Tibial artery (tissue), 4 donors: ENCODE data around the gene RNF34.

Source experiments
- DNase-seq, 2 donors: peaks; one replicate each; pipeline ENCODE4 v3.0.0-alpha.2; 2019
- H3K27ac ChIP-seq, 2 donors: fragments of 200-600 bp; sonication (generic) in 1 of 2; 1 replicate in 1 of 2; 2 replicates in 1 of 2; pipeline ENCODE4 v1.5.1; 2018 to 2019; ENCODE audit warnings: mild to moderate bottlenecking in 1 of 2
- H3K27me3 ChIP-seq, 2 donors: fragments of 200-600 bp; sonication (generic) in 1 of 2; one replicate each; pipeline versions ENCODE4 v1.5.1 to v1.6.0; 2016 to 2019
- H3K36me3 ChIP-seq, 3 donors: fragments of 200-600 bp; sonication (generic) in 2 of 3; one replicate each; pipeline ENCODE4 v1.5.1; 2016 to 2019; ENCODE audit warnings: mild to moderate bottlenecking in 2 of 3
- H3K4me1 ChIP-seq, 4 donors: fragments of 200-600 bp; sonication (generic) in 2 of 4; 1 replicate in 3 of 4; 2 replicates in 1 of 4; pipeline ENCODE4 v1.5.1; 2016 to 2019
- H3K4me3 ChIP-seq, 2 donors: fragments of 200-600 bp; sonication (generic) in 1 of 2; 1 replicate in 1 of 2; 2 replicates in 1 of 2; pipeline ENCODE4 v1.5.1; 2018 to 2019; ENCODE audit warnings: mild to moderate bottlenecking in 2 of 2
- H3K9me3 ChIP-seq, 3 donors: fragments of 200-600 bp; sonication (generic) in 1 of 3; one replicate each; pipeline ENCODE4 v1.5.1; 2016 to 2019
- intact Hi-C: fragments of 100-400 bp; cut with DNase I; formaldehyde crosslinking; loops from one replicate; pipeline ENCODE4 v1.15.0; 2023; ENCODE audit warnings: low total_unique reads
- TF ChIP-seq, protein P1 (sequence below), 2 experiments: fragments of 200-600 bp in 1 of 2; fragments of 450-650 bp in 1 of 2; IDR thresholded peaks; one replicate each; pipeline ENCODE4 v1.5.1; 2017 to 2019; ENCODE audit warnings: antibody characterized with exemption in 2 of 2, mild to moderate bottlenecking in 1 of 2, moderate library complexity in 1 of 2

The RNF34 gene

DNA sequence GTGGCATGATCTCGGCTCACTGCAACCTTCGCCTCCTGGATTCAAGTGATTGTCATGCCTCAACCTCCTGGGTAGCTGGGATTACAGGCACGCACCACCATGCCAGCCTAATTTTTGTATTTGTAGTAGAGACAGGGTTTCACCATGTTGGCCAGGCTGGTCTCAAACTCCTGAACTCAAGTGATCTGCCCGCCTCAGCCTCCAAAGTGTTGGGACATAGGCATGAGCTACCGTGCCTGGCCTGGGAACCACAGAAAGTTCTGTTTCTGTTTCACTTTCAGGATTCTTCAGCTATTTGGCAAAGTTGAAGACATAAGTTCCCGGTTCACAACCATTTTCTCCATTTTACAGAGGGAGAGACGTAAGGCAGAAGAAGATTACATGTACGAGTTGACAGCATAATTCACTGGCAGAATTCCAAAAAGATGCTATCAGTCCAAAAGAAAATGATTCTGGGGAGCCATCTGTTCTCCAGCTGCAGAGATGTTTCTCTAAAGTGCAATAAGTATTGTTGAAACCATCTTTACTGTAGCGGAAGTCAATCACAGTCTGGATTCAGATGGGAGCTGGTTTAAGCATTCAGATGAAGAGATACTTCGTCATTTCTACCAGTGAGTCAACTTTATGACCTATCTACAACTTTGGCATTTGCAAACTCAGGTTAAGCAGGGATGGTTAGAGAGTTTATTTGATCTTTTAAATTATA lies 8.1 kb upstream of the RNF34 start:
- Histone ChIP-seq H3K4me1 (no peaks in the 10 kb centered on the region), H3K36me3 (no peaks in the 10 kb centered on the region), H3K9me3 (no peaks in the 10 kb centered on the region), H3K27ac (no peak overlapping the region), H3K27me3 (no peaks in the 10 kb centered on the region), H3K4me3 (no peak overlapping the region)
- TF ChIP-seq, protein P1, sequence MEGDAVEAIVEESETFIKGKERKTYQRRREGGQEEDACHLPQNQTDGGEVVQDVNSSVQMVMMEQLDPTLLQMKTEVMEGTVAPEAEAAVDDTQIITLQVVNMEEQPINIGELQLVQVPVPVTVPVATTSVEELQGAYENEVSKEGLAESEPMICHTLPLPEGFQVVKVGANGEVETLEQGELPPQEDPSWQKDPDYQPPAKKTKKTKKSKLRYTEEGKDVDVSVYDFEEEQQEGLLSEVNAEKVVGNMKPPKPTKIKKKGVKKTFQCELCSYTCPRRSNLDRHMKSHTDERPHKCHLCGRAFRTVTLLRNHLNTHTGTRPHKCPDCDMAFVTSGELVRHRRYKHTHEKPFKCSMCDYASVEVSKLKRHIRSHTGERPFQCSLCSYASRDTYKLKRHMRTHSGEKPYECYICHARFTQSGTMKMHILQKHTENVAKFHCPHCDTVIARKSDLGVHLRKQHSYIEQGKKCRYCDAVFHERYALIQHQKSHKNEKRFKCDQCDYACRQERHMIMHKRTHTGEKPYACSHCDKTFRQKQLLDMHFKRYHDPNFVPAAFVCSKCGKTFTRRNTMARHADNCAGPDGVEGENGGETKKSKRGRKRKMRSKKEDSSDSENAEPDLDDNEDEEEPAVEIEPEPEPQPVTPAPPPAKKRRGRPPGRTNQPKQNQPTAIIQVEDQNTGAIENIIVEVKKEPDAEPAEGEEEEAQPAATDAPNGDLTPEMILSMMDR (IDR thresholded peaks at IDR 0.05), result no peak
- intact Hi-C loops, result no loop called here
- peak in 1 of 2 donors; percentile 23 for DNase-seq

DNA sequence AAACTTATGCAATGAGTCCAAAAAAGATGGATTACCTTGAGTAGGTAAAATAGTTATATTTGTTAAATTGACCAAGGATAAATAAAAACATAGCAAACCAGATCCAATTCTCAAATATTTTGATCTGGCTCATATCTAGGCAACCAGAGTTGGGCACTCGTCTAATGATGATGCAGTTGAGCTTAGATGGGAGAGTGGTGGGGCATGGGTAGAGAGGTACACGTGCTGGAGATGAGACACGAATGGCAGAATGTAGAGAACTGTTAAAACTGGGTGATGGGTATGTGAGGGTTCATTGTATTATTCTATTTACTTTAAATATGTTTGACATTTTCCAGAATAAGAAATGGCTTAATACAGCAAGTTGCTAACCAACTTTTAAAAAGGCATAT lies 7.6 kb upstream of the RNF34 start:
- Histone ChIP-seq H3K27ac (no peak overlapping the region), H3K36me3 (no peaks in the 10 kb centered on the region), H3K27me3 (no peaks in the 10 kb centered on the region), H3K4me1 (no peaks in the 10 kb centered on the region), H3K4me3 (no peak overlapping the region), H3K9me3 (no peaks in the 10 kb centered on the region)
- intact Hi-C loops, result no loop called here
- no peak for DNase-seq
- TF ChIP-seq, protein P1 (IDR thresholded peaks at IDR 0.05), result no peak

DNA sequence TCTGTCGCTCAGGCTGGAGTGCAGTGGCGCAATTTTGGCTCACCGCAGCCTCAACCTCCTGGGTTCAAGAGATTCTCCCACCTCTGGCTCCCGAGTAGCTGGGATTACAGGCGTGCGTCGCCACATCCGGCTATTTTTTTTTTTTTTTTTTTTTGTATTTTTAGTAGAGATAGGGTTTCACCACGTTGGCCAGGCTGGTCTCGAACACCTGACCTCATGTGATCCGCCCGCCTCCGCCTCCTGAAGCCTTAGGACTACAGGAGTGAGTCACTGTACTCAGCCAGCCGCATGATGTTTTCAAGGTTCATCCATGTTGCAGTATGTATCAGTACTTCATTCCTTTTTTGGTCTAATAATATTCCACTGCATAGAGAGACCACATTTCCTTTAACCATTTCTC lies 2.4 kb upstream of the RNF34 start:
- TF ChIP-seq, protein P1 (IDR thresholded peaks at IDR 0.05), result no peak
- peaks cover 0 to 3% of the 10 kb centered on the region in 2 donors for H3K27me3 ChIP-seq
- no peaks in the 10 kb centered on the region for H3K36me3 ChIP-seq
- intact Hi-C loops, result no loop called here
- no peaks in the 10 kb centered on the region for H3K9me3 ChIP-seq
- peaks cover 0 to 27% (median 14%) of the 10 kb centered on the region in 4 donors for H3K4me1 ChIP-seq
- H3K27ac ChIP-seq, result no peak overlapping the region
- DNase-seq, result no peak
- no peak overlapping the region for H3K4me3 ChIP-seq

DNA sequence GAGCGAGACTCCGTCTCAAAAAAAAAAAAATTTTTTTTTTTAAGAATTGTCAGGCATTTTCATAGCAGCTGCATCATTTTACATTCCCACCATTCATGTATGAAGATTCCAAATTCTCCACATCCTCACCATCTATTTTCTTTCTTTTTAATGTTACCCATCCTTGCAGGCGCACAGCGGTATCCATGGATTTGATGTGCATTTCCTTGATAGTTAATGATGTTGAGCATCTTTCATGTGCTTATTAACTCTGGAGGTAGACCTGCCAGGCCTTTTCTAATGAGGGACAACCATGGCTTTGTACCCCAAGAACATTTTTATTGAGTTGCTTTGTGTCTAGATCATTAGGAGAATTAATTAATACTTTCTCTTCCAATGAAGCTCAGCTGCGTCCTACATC lies 1.6 kb upstream of the RNF34 start:
- no peak for DNase-seq
- Histone ChIP-seq H3K4me3 (no peak overlapping the region), H3K9me3 (no peaks in the 10 kb centered on the region), H3K36me3 (no peaks in the 10 kb centered on the region), H3K27me3 (peaks cover 0 to 3% of the 10 kb centered on the region in 2 donors), H3K4me1 (peaks cover 0 to 27% (median 14%) of the 10 kb centered on the region in 4 donors), H3K27ac (no peak overlapping the region)
- TF ChIP-seq, protein P1 (IDR thresholded peaks at IDR 0.05), result no peak
- intact Hi-C loops, result no loop called here

DNA sequence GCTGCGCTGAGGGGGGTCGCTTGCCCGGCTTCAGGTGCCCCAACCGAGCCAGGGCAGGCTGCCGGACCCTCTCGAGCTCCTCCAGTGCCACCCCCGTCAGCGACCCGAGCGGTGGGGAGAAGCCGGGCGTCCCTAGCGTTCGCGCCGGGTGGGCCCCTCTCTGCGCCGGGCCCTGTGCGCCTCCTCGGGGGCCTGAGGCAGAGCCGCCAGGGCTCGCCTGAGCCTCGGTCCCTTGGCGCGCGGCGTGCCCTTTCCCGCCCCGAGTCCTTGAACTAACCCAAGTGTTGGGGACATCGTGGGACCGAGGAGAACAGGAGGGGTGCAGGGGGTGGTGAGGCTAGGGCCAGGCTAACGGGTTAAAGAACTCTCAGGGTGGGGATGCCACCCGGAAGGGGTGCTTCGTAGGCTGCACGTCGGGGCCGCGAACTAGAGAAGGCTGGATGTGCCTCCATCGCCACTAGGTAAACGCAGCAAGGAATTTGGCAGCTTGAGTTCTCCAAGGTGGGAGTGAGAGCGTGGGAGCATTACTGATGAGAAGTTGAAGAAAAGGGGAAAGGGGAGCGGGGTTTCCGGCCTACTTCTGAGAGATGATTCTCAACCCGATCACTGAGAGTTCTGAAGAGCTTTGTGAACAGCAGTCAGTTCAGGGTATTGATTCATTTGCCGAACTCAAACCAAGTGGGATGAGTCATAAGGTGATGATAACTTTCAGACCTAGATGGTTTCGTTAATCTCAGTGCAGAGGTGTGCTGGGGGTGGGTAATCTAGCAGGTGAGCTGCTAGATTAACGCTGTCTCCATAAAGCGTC lies 618 bp downstream of the RNF34 start:
- peak overlapping the region; percentile 85 to 86 for H3K27ac ChIP-seq
- H3K4me1 ChIP-seq, result peaks cover 0 to 27% (median 14%) of the 10 kb centered on the region in 4 donors
- H3K4me3 ChIP-seq, result peak overlapping the region; percentile 69 to 70
- intact Hi-C loops, result loop anchor here (5.0 kb wide), 1 partner anchor 48 kb away; the partner anchor contains the start of gene ANAPC5
- H3K27me3 ChIP-seq, result peaks cover 0 to 3% of the 10 kb centered on the region in 2 donors
- H3K9me3 ChIP-seq, result no peaks in the 10 kb centered on the region
- peak; percentile 23 to 72 for DNase-seq
- H3K36me3 ChIP-seq, result peaks cover 0 to 12% (median 8%) of the 10 kb centered on the region in 3 donors
- TF ChIP-seq, protein P1 (IDR thresholded peaks at IDR 0.05), result no peak
